ENCODE measurements around the gene CAPN9.

The CAPN9 gene

GRCh38 chr1:230823426-230823825, 76.2 kb downstream of the CAPN9 start:
- Histone ChIP-seq H3K4me3 (ENCODE audit: low read depth in 1 of 2, low read length in 2 of 2) (no peak overlapping the region), H3K4me1 (ENCODE audit: control insufficient read depth in 1 of 2, insufficient read depth in 2 of 2, low read length in 2 of 2) (peaks cover 22 to 34% of the 10 kb centered on the region in 2 donors), H3K27me3 (ENCODE audit: low read depth, low read length) (no peaks in the 10 kb centered on the region), H3K36me3 (ENCODE audit: control insufficient read depth in 1 of 2, insufficient read depth in 2 of 2, low read length in 2 of 2) (no peaks in the 10 kb centered on the region), H3K9me3 (ENCODE audit: control insufficient read depth in 1 of 2, low read length in 2 of 2) (no peaks in the 10 kb centered on the region), H3K27ac (ENCODE audit: low read length) (no peak overlapping the region)

- Histone ChIP-seq H3K27ac (ENCODE audit: low read length) (peak overlapping the region; percentile 53), H3K36me3 (ENCODE audit: control insufficient read depth in 1 of 2, insufficient read depth in 2 of 2, low read length in 2 of 2) (no peaks in the 10 kb centered on the region), H3K4me1 (ENCODE audit: control insufficient read depth in 1 of 2, insufficient read depth in 2 of 2, low read length in 2 of 2) (peaks cover 22 to 34% of the 10 kb centered on the region in 2 donors), H3K27me3 (ENCODE audit: low read depth, low read length) (no peaks in the 10 kb centered on the region), H3K9me3 (ENCODE audit: control insufficient read depth in 1 of 2, low read length in 2 of 2) (no peaks in the 10 kb centered on the region), H3K4me3 (ENCODE audit: low read depth in 1 of 2, low read length in 2 of 2) (no peak overlapping the region)
These were observed 76.8 kb downstream of the CAPN9 start for GRCh38 chr1:230823931-230824381.

- H3K27ac ChIP-seq (ENCODE audit: low read length), result peak overlapping the region; percentile 53
- no peaks in the 10 kb centered on the region for H3K9me3 ChIP-seq (ENCODE audit: control insufficient read depth in 1 of 2, low read length in 2 of 2)
- no peaks in the 10 kb centered on the region for H3K36me3 ChIP-seq (ENCODE audit: control insufficient read depth in 1 of 2, insufficient read depth in 2 of 2, low read length in 2 of 2)
- no peaks in the 10 kb centered on the region for H3K27me3 ChIP-seq (ENCODE audit: low read depth, low read length)
- H3K4me3 ChIP-seq (ENCODE audit: low read depth in 1 of 2, low read length in 2 of 2), result no peak overlapping the region
- peaks cover 22 to 34% of the 10 kb centered on the region in 2 donors for H3K4me1 ChIP-seq (ENCODE audit: control insufficient read depth in 1 of 2, insufficient read depth in 2 of 2, low read length in 2 of 2)
These were observed 77.3 kb downstream of the CAPN9 start for GRCh38 chr1:230824551-230824918.

GRCh38 chr1:230824919-230825721, 77.9 kb downstream of the CAPN9 start:
- no peak overlapping the region for H3K4me3 ChIP-seq (ENCODE audit: low read depth in 1 of 2, low read length in 2 of 2)
- H3K27ac ChIP-seq (ENCODE audit: low read length), result peak overlapping the region; percentile 53
- peaks cover 22 to 34% of the 10 kb centered on the region in 2 donors for H3K4me1 ChIP-seq (ENCODE audit: control insufficient read depth in 1 of 2, insufficient read depth in 2 of 2, low read length in 2 of 2)

GRCh38 chr1:230825761-230826160, 78.6 kb downstream of the CAPN9 start:
- no peak overlapping the region for H3K4me3 ChIP-seq (ENCODE audit: low read depth in 1 of 2, low read length in 2 of 2)
- peak overlapping the region; percentile 53 for H3K27ac ChIP-seq (ENCODE audit: low read length)
- peaks cover 22 to 34% of the 10 kb centered on the region in 2 donors for H3K4me1 ChIP-seq (ENCODE audit: control insufficient read depth in 1 of 2, insufficient read depth in 2 of 2, low read length in 2 of 2)
- H3K9me3 ChIP-seq (ENCODE audit: control insufficient read depth in 1 of 2, low read length in 2 of 2), result no peaks in the 10 kb centered on the region
- no peaks in the 10 kb centered on the region for H3K36me3 ChIP-seq (ENCODE audit: control insufficient read depth in 1 of 2, insufficient read depth in 2 of 2, low read length in 2 of 2)
- no peaks in the 10 kb centered on the region for H3K27me3 ChIP-seq (ENCODE audit: low read depth, low read length)

More at GRCh38 chr1:230824919-230825721, 77.9 kb downstream of the CAPN9 start:
- Histone ChIP-seq H3K27me3 (ENCODE audit: low read depth, low read length) (no peaks in the 10 kb centered on the region), H3K36me3 (ENCODE audit: control insufficient read depth in 1 of 2, insufficient read depth in 2 of 2, low read length in 2 of 2) (no peaks in the 10 kb centered on the region), H3K9me3 (ENCODE audit: control insufficient read depth in 1 of 2, low read length in 2 of 2) (no peaks in the 10 kb centered on the region)

GRCh38 chr1:230826166-230826875, 79.1 kb downstream of the CAPN9 start:
- Histone ChIP-seq H3K4me3 (ENCODE audit: low read depth in 1 of 2, low read length in 2 of 2) (no peak overlapping the region), H3K27me3 (ENCODE audit: low read depth, low read length) (no peaks in the 10 kb centered on the region), H3K9me3 (ENCODE audit: control insufficient read depth in 1 of 2, low read length in 2 of 2) (no peaks in the 10 kb centered on the region), H3K27ac (ENCODE audit: low read length) (no peak overlapping the region), H3K36me3 (ENCODE audit: control insufficient read depth in 1 of 2, insufficient read depth in 2 of 2, low read length in 2 of 2) (no peaks in the 10 kb centered on the region), H3K4me1 (ENCODE audit: control insufficient read depth in 1 of 2, insufficient read depth in 2 of 2, low read length in 2 of 2) (peaks cover 22 to 34% of the 10 kb centered on the region in 2 donors)

- Histone ChIP-seq H3K4me1 (ENCODE audit: control insufficient read depth in 1 of 2, insufficient read depth in 2 of 2, low read length in 2 of 2) (peaks cover 22 to 34% of the 10 kb centered on the region in 2 donors), H3K27ac (ENCODE audit: low read length) (no peak overlapping the region), H3K36me3 (ENCODE audit: control insufficient read depth in 1 of 2, insufficient read depth in 2 of 2, low read length in 2 of 2) (no peaks in the 10 kb centered on the region), H3K27me3 (ENCODE audit: low read depth, low read length) (no peaks in the 10 kb centered on the region), H3K4me3 (ENCODE audit: low read depth in 1 of 2, low read length in 2 of 2) (no peak overlapping the region), H3K9me3 (ENCODE audit: control insufficient read depth in 1 of 2, low read length in 2 of 2) (no peaks in the 10 kb centered on the region)
These were observed 80.0 kb downstream of the CAPN9 start for GRCh38 chr1:230827081-230827681.

- Histone ChIP-seq H3K9me3 (ENCODE audit: control insufficient read depth in 1 of 2, low read length in 2 of 2) (no peaks in the 10 kb centered on the region), H3K4me3 (ENCODE audit: low read depth in 1 of 2, low read length in 2 of 2) (no peak overlapping the region), H3K36me3 (ENCODE audit: control insufficient read depth in 1 of 2, insufficient read depth in 2 of 2, low read length in 2 of 2) (no peaks in the 10 kb centered on the region), H3K4me1 (ENCODE audit: control insufficient read depth in 1 of 2, insufficient read depth in 2 of 2, low read length in 2 of 2) (peaks cover 22 to 34% of the 10 kb centered on the region in 2 donors), H3K27ac (ENCODE audit: low read length) (no peak overlapping the region), H3K27me3 (ENCODE audit: low read depth, low read length) (no peaks in the 10 kb centered on the region)
These were observed 80.6 kb downstream of the CAPN9 start for GRCh38 chr1:230827801-230828200.

GRCh38 chr1:230828421-230828820, 81.2 kb downstream of the CAPN9 start:
- Histone ChIP-seq H3K9me3 (ENCODE audit: control insufficient read depth in 1 of 2, low read length in 2 of 2) (no peaks in the 10 kb centered on the region), H3K36me3 (ENCODE audit: control insufficient read depth in 1 of 2, insufficient read depth in 2 of 2, low read length in 2 of 2) (no peaks in the 10 kb centered on the region), H3K4me3 (ENCODE audit: low read depth in 1 of 2, low read length in 2 of 2) (no peak overlapping the region), H3K27ac (ENCODE audit: low read length) (no peak overlapping the region), H3K4me1 (ENCODE audit: control insufficient read depth in 1 of 2, insufficient read depth in 2 of 2, low read length in 2 of 2) (peaks cover 19 to 30% of the 10 kb centered on the region in 2 donors), H3K27me3 (ENCODE audit: low read depth, low read length) (no peaks in the 10 kb centered on the region)

- Histone ChIP-seq H3K4me1 (ENCODE audit: control insufficient read depth in 1 of 2, insufficient read depth in 2 of 2, low read length in 2 of 2) (peaks cover 4 to 7% of the 10 kb centered on the region in 2 donors), H3K27ac (ENCODE audit: low read length) (no peak overlapping the region), H3K9me3 (ENCODE audit: control insufficient read depth in 1 of 2, low read length in 2 of 2) (no peaks in the 10 kb centered on the region), H3K27me3 (ENCODE audit: low read depth, low read length) (no peaks in the 10 kb centered on the region), H3K36me3 (ENCODE audit: control insufficient read depth in 1 of 2, insufficient read depth in 2 of 2, low read length in 2 of 2) (peaks cover 0 to under 1% of the 10 kb centered on the region in 2 donors), H3K4me3 (ENCODE audit: low read depth in 1 of 2, low read length in 2 of 2) (no peak overlapping the region)
These were observed 84.6 kb downstream of the CAPN9 start for GRCh38 chr1:230831771-230832170.

GRCh38 chr1:230832476-230832875, 85.3 kb downstream of the CAPN9 start:
- no peaks in the 10 kb centered on the region for H3K9me3 ChIP-seq (ENCODE audit: control insufficient read depth in 1 of 2, low read length in 2 of 2)
- no peak overlapping the region for H3K4me3 ChIP-seq (ENCODE audit: low read depth in 1 of 2, low read length in 2 of 2)
- peaks cover 3 to 6% of the 10 kb centered on the region in 2 donors for H3K4me1 ChIP-seq (ENCODE audit: control insufficient read depth in 1 of 2, insufficient read depth in 2 of 2, low read length in 2 of 2)
- peaks cover under 1 to 5% of the 10 kb centered on the region in 2 donors for H3K36me3 ChIP-seq (ENCODE audit: control insufficient read depth in 1 of 2, insufficient read depth in 2 of 2, low read length in 2 of 2)
- no peaks in the 10 kb centered on the region for H3K27me3 ChIP-seq (ENCODE audit: low read depth, low read length)
- no peak overlapping the region for H3K27ac ChIP-seq (ENCODE audit: low read length)
